HL-60 (cell line): Measurements from ENCODE around the gene PTPRN2.

ENCODE experiments used
- DNase-seq, 2 experiments: peaks; one replicate each; pipeline ENCODE4 v3.0.0-alpha.2; 2010 to 2020; ENCODE audit warnings: low read depth in 1 of 2, low spot score in 1 of 2
- H3K27ac ChIP-seq: fragments of 250-450 bp; sonication (Bioruptor Pico); replicated peaks from 2 replicates; pipeline ENCODE4 v1.5.1; 2020; ENCODE audit warnings: mild to moderate bottlenecking, moderate library complexity
- H3K27me3 ChIP-seq: fragments of 250-450 bp; sonication (Bioruptor Pico); 2 replicates; pipeline ENCODE4 v1.5.1; 2021; ENCODE audit warnings: mild to moderate bottlenecking, moderate library complexity; ENCODE audit not compliant: insufficient read depth, poor library complexity, severe bottlenecking
- H3K4me3 ChIP-seq: replicated peaks from 2 replicates; pipeline ENCODE4 v1.5.1; 2011; ENCODE audit warnings: mild to moderate bottlenecking, control low read depth, low read length; ENCODE audit not compliant: insufficient read depth
- CTCF ChIP-seq: IDR thresholded peaks from one replicate; pipeline ENCODE4 v1.5.1; 2011; ENCODE audit warnings: low read length, control low read depth, inconsistent platforms; ENCODE audit not compliant: insufficient read depth
- GABPA ChIP-seq: IDR thresholded peaks from 2 replicates; pipeline ENCODE4 v1.6.1; 2012; ENCODE audit warnings: low read depth
- POLR2AphosphoS5 ChIP-seq: IDR thresholded peaks from 2 replicates; pipeline ENCODE4 v1.6.1; 2012; ENCODE audit warnings: low read depth
- REST ChIP-seq: IDR thresholded peaks from 2 replicates; pipeline ENCODE4 v1.6.1; 2012; ENCODE audit warnings: low read depth; ENCODE audit not compliant: insufficient replicate concordance
- SPI1 ChIP-seq: IDR thresholded peaks from 2 replicates; pipeline ENCODE4 v1.6.1; 2012; ENCODE audit warnings: low read depth, mild to moderate bottlenecking, borderline replicate concordance

PTPRN2 gene

GRCh38 chr7:158527038-158527437 lies 60.6 kb downstream of the PTPRN2 start:
- no peak overlapping the region for H3K4me3 ChIP-seq
- no peaks in the 10 kb centered on the region for H3K27me3 ChIP-seq
- no peak for DNase-seq
- no peak for TF ChIP-seq POLR2AphosphoS5
- TF ChIP-seq REST: no peak
- TF ChIP-seq GABPA: no peak
- no peak for TF ChIP-seq CTCF
- no peak for TF ChIP-seq SPI1
- no peak overlapping the region for H3K27ac ChIP-seq

- H3K27me3 ChIP-seq: no peaks in the 10 kb centered on the region
- TF ChIP-seq POLR2AphosphoS5: no peak
- TF ChIP-seq GABPA: no peak
- TF ChIP-seq SPI1: no peak
- TF ChIP-seq CTCF: no peak
- no peak for TF ChIP-seq REST
- no peak overlapping the region for H3K4me3 ChIP-seq
- no peak overlapping the region for H3K27ac ChIP-seq
- no peak for DNase-seq
Observed at GRCh38 chr7:158526531-158526930, 61.1 kb downstream of the PTPRN2 start.

- no peak for TF ChIP-seq CTCF
- TF ChIP-seq POLR2AphosphoS5: no peak
- TF ChIP-seq GABPA: no peak
- no peak for TF ChIP-seq REST
- no peak for TF ChIP-seq SPI1
- H3K4me3 ChIP-seq: no peak overlapping the region
- H3K27me3 ChIP-seq: no peaks in the 10 kb centered on the region
- no peak for DNase-seq
- H3K27ac ChIP-seq: no peak overlapping the region
Observed at GRCh38 chr7:158525648-158526484, 61.8 kb downstream of the PTPRN2 start.
